ENCODE measurements around the gene TNS1.

DNA sequence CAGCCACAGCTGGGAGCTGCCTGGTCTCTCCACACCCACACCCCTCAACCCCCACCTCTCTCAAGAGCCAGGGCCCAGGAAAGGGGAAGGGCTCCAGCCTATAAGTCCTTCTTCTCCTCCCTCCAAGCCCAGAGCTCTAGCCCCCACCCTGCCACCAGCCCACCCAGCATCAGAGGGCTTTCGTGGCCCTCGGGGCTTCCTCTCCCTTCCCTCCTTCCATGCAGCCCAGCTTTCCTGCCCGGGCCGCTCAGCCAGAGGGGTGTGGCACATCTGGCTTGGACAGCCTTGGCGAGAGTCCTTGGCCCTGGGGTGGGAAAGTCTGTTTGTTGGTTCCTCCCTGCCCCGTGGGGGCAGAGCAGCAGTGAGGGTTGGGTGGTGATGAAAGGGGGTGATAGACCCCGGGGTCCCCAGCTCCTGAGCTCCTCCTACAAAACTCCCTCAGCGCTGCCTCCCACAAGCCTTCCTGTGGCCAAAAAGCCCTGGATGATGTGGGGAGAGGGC, 7.0 kb downstream of the TNS1 start:
- TF ChIP-seq, protein P1, sequence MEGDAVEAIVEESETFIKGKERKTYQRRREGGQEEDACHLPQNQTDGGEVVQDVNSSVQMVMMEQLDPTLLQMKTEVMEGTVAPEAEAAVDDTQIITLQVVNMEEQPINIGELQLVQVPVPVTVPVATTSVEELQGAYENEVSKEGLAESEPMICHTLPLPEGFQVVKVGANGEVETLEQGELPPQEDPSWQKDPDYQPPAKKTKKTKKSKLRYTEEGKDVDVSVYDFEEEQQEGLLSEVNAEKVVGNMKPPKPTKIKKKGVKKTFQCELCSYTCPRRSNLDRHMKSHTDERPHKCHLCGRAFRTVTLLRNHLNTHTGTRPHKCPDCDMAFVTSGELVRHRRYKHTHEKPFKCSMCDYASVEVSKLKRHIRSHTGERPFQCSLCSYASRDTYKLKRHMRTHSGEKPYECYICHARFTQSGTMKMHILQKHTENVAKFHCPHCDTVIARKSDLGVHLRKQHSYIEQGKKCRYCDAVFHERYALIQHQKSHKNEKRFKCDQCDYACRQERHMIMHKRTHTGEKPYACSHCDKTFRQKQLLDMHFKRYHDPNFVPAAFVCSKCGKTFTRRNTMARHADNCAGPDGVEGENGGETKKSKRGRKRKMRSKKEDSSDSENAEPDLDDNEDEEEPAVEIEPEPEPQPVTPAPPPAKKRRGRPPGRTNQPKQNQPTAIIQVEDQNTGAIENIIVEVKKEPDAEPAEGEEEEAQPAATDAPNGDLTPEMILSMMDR (conservative IDR thresholded peaks at IDR 0.05; ENCODE audit: low read length): no peak
- no peak for TF ChIP-seq EZH2phosphoT487 (IDR thresholded peaks at IDR 0.05; ENCODE audit: borderline replicate concordance)

Measured in Loucy (cell line).